ENCODE results near the gene CDHR5.

CDHR5 gene

DNA sequence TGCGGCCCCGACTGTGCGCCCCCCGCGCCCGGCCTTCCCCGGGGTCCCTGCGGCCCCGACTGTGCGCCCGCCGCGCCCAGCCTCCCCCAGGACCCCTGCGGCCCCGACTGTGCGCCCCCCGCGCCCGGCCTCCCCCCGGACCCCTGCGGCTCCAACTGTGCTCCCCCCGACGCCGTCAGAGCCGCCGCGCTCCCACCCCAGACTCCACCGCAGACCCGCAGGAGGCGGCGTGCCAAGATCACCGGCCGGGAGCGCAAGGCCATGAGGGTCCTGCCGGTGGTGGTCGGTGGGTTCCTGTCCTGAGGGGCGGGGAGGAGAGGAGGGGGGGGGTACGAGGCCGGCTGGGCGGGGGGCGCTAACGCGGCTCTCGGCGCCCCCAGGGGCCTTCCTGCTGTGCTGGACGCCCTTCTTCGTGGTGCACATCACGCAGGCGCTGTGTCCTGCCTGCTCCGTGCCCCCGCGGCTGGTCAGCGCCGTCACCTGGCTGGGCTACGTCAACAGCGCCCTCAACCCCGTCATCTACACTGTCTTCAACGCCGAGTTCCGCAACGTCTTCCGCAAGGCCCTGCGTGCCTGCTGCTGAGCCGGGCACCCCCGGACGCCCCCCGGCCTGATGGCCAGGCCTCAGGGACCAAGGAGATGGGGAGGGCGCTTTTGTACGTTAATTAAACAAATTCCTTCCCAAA is 15.4 kb upstream of the CDHR5 start:
- Histone ChIP-seq H3K27ac (ENCODE audit: low read depth, low read length) (no peak overlapping the region), H3K4me3 (ENCODE audit: low read length) (no peak overlapping the region), H3K4me1 (ENCODE audit: control insufficient read depth, insufficient read depth, low read length) (peaks cover 2% of the 10 kb centered on the region), H3K36me3 (ENCODE audit: control insufficient read depth, insufficient read depth, low read length) (no peaks in the 10 kb centered on the region), H3K27me3 (ENCODE audit: control insufficient read depth, insufficient read depth, low read length) (peaks cover 21% of the 10 kb centered on the region), H3K9ac (ENCODE audit: low read length) (no peak overlapping the region)

DNA sequence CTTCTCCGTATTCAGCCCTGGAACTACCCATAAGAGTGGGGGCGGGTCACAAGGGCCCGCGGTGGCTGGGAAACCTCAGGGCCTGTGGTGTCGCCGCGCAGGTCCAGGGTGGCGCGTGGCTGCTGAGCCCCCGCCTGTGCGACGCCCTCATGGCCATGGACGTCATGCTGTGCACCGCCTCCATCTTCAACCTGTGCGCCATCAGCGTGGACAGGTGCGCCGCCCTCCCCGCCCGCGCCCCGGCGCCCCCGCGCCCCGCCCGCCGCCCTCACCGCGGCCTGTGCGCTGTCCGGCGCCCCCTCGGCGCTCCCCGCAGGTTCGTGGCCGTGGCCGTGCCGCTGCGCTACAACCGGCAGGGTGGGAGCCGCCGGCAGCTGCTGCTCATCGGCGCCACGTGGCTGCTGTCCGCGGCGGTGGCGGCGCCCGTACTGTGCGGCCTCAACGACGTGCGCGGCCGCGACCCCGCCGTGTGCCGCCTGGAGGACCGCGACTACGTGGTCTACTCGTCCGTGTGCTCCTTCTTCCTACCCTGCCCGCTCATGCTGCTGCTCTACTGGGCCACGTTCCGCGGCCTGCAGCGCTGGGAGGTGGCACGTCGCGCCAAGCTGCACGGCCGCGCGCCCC is 14.7 kb upstream of the CDHR5 start:
- Histone ChIP-seq H3K9ac (ENCODE audit: low read length) (no peak overlapping the region), H3K36me3 (ENCODE audit: control insufficient read depth, insufficient read depth, low read length) (no peaks in the 10 kb centered on the region), H3K27ac (ENCODE audit: low read depth, low read length) (no peak overlapping the region), H3K4me1 (ENCODE audit: control insufficient read depth, insufficient read depth, low read length) (peaks cover 2% of the 10 kb centered on the region), H3K4me3 (ENCODE audit: low read length) (no peak overlapping the region), H3K27me3 (ENCODE audit: control insufficient read depth, insufficient read depth, low read length) (peaks cover 21% of the 10 kb centered on the region)

DNA sequence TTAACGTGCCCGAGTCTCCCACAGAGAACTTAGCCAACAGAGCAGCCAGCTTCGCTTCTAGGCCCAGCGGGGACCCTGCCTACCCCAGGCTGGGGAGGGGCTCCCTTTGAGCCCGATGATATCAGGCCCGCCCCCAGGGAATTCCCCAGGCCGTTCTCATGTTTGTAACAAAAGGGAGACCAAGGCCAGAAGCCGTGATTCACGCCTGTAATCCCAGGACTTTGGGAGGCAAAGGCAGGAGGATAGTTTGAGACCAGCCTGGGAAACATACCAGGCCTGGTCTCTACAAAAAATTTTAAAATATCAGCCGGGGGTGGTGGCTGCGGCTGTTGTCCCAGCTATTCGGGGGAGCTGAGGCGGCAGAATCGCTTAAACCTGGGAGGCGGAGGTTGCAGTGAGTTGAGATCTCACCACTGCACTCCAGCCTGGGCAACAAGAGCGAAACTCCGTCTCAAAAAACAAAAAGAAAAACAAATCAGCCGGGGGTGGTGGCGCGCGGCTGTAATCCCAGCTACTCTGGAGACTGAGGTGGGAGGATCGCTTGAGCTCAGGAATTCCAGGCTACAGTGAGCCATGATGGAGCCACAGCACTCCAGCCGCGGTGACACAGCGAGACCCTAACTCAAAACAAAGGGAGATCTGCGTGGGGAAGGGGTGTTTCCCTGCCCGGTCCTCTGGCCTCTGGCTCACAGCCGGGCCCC is 14.0 kb upstream of the CDHR5 start:
- Histone ChIP-seq H3K36me3 (ENCODE audit: control insufficient read depth, insufficient read depth, low read length) (no peaks in the 10 kb centered on the region), H3K27me3 (ENCODE audit: control insufficient read depth, insufficient read depth, low read length) (peaks cover 21% of the 10 kb centered on the region), H3K4me1 (ENCODE audit: control insufficient read depth, insufficient read depth, low read length) (peaks cover 2% of the 10 kb centered on the region), H3K27ac (ENCODE audit: low read depth, low read length) (no peak overlapping the region), H3K9ac (ENCODE audit: low read length) (no peak overlapping the region), H3K4me3 (ENCODE audit: low read length) (no peak overlapping the region)

DNA sequence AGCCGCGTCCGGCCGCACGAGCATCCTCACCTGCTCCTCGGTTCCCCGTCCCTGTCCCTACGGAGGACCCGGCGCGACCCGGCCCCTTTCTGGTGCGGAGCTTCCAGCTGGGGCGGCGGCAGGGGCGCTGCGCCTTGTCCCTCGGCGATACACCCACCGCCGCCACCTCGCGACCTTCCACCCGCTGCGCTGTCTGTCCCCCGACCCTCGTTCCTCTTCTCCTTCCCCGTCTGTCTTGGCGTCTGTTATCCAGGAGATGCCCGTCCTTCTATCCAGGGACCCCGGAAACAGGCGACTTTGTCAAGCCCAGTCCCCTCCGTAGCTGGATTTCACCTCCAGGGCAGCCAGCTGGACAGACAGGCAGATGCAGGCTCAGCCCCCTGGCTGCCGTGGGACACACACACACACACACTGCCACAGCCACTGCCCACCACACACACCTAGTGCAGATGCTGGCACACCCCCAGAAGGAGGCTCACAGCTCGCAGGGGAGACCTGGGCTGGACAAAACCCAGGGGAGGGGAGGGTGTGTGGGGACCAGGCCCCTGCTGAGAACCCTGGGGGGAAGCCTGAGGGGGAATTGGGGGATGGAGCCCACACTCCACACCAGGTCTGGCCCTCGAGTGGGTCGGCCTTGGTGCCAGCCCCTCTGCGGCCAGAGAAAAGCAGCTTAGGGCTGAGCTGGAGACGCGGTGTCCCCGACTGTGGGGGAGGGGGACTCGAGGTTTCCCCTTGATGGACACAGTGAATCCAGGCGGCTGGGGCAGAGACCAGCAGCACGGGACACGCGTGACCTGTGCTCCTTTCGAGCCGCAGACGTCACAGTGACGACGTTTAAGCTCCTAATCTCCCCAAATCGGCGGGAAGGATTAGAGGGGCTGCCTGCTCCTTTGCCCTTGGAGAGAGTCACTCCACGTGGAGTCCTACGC is 13.1 kb upstream of the CDHR5 start:
- H3K27ac ChIP-seq (ENCODE audit: low read depth, low read length), result no peak overlapping the region
- peaks cover 21% of the 10 kb centered on the region for H3K27me3 ChIP-seq (ENCODE audit: control insufficient read depth, insufficient read depth, low read length)

DNA sequence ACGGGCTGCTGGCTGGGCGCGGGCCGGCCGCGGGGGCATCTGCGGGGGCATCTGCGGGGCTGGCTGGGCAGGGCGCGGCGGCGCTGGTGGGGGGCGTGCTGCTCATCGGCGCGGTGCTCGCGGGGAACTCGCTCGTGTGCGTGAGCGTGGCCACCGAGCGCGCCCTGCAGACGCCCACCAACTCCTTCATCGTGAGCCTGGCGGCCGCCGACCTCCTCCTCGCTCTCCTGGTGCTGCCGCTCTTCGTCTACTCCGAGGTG is 12.5 kb upstream of the CDHR5 start:
- H3K9ac ChIP-seq (ENCODE audit: low read length), result no peak overlapping the region
- no peaks in the 10 kb centered on the region for H3K36me3 ChIP-seq (ENCODE audit: control insufficient read depth, insufficient read depth, low read length)
- peaks cover 2% of the 10 kb centered on the region for H3K4me1 ChIP-seq (ENCODE audit: control insufficient read depth, insufficient read depth, low read length)
- H3K4me3 ChIP-seq (ENCODE audit: low read length), result no peak overlapping the region
- peaks cover 21% of the 10 kb centered on the region for H3K27me3 ChIP-seq (ENCODE audit: control insufficient read depth, insufficient read depth, low read length)
- no peak overlapping the region for H3K27ac ChIP-seq (ENCODE audit: low read depth, low read length)

More for the DNA sequence above, 13.1 kb upstream of the CDHR5 start:
- no peak overlapping the region for H3K4me3 ChIP-seq (ENCODE audit: low read length)
- peaks cover 2% of the 10 kb centered on the region for H3K4me1 ChIP-seq (ENCODE audit: control insufficient read depth, insufficient read depth, low read length)
- no peak overlapping the region for H3K9ac ChIP-seq (ENCODE audit: low read length)
- no peaks in the 10 kb centered on the region for H3K36me3 ChIP-seq (ENCODE audit: control insufficient read depth, insufficient read depth, low read length)

DNA sequence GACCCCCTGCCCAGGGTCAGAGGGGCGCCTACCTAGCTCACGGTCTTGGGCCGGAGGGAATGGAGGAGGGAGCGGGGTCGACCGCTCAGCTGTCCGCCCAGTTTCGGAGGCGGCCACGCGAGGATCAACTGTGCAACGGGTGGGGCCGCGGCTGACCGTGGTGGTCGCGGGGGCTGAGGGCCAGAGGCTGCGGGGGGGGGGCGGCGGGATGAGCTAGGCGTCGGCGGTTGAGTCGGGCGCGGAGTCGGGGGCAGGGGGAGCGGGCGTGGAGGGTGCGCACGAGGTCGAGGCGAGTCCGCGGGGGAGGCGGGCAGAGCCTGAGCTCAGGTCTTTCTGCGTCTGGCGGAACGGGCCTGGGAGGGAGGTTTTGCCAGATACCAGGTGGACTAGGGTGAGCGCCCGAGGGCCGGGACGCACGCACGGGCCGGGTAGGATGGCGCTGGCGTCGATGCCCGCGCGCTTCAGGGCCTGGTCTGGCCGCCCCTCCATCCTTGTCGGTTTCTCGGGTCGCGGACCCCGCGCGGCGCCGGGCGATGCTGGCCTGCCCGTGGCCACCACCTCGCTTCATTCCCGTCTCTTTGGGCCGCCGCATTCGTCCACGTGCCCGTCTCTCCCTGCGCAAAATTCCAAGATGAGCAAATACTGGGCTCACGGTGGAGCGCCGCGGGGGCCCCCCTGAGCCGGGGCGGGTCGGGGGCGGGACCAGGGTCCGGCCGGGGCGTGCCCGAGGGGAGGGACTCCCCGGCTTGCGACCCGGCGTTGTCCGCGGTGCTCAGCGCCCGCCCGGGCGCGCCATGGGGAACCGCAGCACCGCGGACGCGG is 12.0 kb upstream of the CDHR5 start, which contains the start of gene DRD4:
TSS of gene DRD4 (plus strand) at position 759 of the 822 bp plus-strand sequence. CDS start at position 795, 36 bp downstream.
- no peaks in the 10 kb centered on the region for H3K36me3 ChIP-seq (ENCODE audit: control insufficient read depth, insufficient read depth, low read length)
- H3K27me3 ChIP-seq (ENCODE audit: control insufficient read depth, insufficient read depth, low read length), result peaks cover 21% of the 10 kb centered on the region
- peaks cover 2% of the 10 kb centered on the region for H3K4me1 ChIP-seq (ENCODE audit: control insufficient read depth, insufficient read depth, low read length)
- H3K4me3 ChIP-seq (ENCODE audit: low read length), result no peak within 1 kb of the TSS
- H3K27ac ChIP-seq (ENCODE audit: low read depth, low read length), result no peak within 1 kb of the TSS
- no peak within 1 kb of the TSS for H3K9ac ChIP-seq (ENCODE audit: low read length)

DNA sequence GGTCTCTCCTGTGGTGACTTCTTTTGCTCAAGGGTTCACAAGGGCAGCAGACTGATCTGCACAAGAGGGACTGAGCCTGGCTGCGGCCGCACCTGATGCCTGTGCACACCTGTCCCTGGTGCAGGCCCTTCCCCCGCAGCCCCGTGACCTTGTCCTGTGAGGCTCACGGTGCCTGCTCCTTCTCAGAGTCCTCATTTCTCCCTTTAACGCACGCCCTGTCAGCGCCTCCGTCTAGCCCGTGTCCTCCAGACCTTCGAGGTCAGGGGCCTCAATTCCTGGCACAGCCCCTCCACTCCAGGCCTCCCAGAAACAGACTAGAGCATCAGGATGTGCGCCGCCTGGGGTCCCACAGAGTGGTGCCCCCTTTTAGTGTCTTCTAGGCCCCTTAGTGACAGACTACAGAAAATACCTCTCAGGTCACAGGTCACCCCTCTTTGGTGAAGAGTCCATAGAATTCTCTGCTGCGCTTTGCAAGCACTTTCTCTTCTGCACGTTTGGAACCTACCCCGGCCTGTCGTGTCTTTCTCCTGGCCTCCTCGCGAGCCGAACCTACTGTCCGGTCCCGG is 11.3 kb upstream of the CDHR5 start:
- no peak overlapping the region for H3K9ac ChIP-seq (ENCODE audit: low read length)
- H3K4me3 ChIP-seq (ENCODE audit: low read length), result no peak overlapping the region
- H3K27me3 ChIP-seq (ENCODE audit: control insufficient read depth, insufficient read depth, low read length), result peaks cover 21% of the 10 kb centered on the region
- H3K36me3 ChIP-seq (ENCODE audit: control insufficient read depth, insufficient read depth, low read length), result no peaks in the 10 kb centered on the region
- H3K27ac ChIP-seq (ENCODE audit: low read depth, low read length), result no peak overlapping the region
- peaks cover 2% of the 10 kb centered on the region for H3K4me1 ChIP-seq (ENCODE audit: control insufficient read depth, insufficient read depth, low read length)

DNA sequence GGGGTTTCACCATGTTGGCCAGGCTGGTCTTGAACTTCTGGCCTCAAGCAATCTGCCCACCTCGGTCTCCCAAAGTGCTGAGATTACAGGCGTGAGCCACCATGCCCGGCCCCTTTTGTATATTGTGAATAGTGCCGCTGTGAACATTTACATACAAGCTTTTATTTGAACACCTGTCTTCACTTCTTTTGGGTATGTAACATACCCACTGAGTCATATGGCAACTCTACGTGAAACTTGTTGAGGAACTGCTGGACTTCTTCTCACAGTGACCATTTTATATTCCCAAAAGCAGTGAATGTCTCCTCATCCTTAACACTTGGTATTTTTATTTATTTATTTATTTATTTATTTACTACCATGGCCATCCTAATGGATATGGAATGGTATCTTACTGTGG is 6.1 kb upstream of the CDHR5 start:
- H3K27ac ChIP-seq (ENCODE audit: low read depth, low read length), result no peak overlapping the region
- no peak overlapping the region for H3K9ac ChIP-seq (ENCODE audit: low read length)
- H3K27me3 ChIP-seq (ENCODE audit: control insufficient read depth, insufficient read depth, low read length), result no peaks in the 10 kb centered on the region
- no peaks in the 10 kb centered on the region for H3K36me3 ChIP-seq (ENCODE audit: control insufficient read depth, insufficient read depth, low read length)
- H3K4me3 ChIP-seq (ENCODE audit: low read length), result no peak overlapping the region
- H3K4me1 ChIP-seq (ENCODE audit: control insufficient read depth, insufficient read depth, low read length), result no peaks in the 10 kb centered on the region

DNA sequence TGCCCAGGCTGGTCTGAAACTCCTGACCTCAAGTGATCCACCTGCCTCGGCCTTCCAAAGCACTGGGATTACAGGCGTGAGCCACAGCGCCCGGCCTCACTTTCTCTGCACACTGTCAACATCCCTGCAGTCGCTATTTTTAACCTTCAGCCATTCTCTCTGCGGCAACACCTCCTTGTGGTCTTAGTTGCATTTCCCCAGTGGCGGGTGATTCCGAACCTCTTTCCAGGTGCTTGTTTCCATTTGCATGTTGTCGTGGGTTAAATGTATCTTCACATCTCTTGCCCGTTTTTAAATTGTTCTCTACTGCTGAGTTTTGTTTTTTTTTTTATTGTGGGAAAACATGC is 4.5 kb upstream of the CDHR5 start:
- Histone ChIP-seq H3K27me3 (ENCODE audit: control insufficient read depth, insufficient read depth, low read length) (no peaks in the 10 kb centered on the region), H3K4me1 (ENCODE audit: control insufficient read depth, insufficient read depth, low read length) (no peaks in the 10 kb centered on the region), H3K27ac (ENCODE audit: low read depth, low read length) (no peak overlapping the region), H3K9ac (ENCODE audit: low read length) (no peak overlapping the region), H3K36me3 (ENCODE audit: control insufficient read depth, insufficient read depth, low read length) (no peaks in the 10 kb centered on the region), H3K4me3 (ENCODE audit: low read length) (no peak overlapping the region)

DNA sequence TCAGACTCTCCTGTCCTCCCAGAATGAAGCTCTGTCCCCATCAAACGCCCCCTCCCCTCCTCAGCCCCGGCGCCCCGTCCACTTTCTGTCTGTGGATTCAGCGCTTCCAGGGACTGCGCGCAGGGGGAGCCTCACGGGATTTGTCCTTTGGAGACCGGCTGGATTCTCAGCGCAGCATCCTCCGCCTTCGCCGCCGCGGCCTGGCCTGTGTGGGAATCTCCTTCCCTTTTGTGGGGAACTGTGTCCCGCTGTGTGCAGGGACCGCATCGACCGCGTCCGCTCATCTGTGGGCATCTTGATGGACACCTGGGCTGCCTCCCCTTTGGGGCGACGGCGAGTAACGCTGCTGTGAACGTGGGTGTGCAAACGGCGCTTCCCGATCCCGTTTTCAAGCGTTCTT is 3.3 kb upstream of the CDHR5 start:
- no peaks in the 10 kb centered on the region for H3K4me1 ChIP-seq (ENCODE audit: control insufficient read depth, insufficient read depth, low read length)
- no peak overlapping the region for H3K4me3 ChIP-seq (ENCODE audit: low read length)
- H3K9ac ChIP-seq (ENCODE audit: low read length), result no peak overlapping the region
- H3K27ac ChIP-seq (ENCODE audit: low read depth, low read length), result no peak overlapping the region
- H3K27me3 ChIP-seq (ENCODE audit: control insufficient read depth, insufficient read depth, low read length), result no peaks in the 10 kb centered on the region
- no peaks in the 10 kb centered on the region for H3K36me3 ChIP-seq (ENCODE audit: control insufficient read depth, insufficient read depth, low read length)

DNA sequence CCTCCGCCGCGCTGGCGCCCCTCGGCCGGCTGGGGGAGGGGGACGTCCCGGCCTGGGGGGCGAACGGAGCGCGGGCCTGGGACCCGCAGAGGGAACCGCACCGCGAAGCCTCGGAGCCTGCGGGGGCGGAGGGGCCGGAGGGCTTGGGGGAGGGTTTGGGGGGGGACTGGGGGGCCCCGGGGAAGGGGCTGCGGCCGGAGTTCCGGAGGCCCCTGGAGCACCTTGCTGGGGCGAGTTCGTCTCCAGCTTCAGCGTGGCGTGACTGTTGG is 2.5 kb upstream of the CDHR5 start:
- Histone ChIP-seq H3K27me3 (ENCODE audit: control insufficient read depth, insufficient read depth, low read length) (no peaks in the 10 kb centered on the region), H3K4me1 (ENCODE audit: control insufficient read depth, insufficient read depth, low read length) (no peaks in the 10 kb centered on the region), H3K9ac (ENCODE audit: low read length) (no peak overlapping the region), H3K36me3 (ENCODE audit: control insufficient read depth, insufficient read depth, low read length) (no peaks in the 10 kb centered on the region), H3K4me3 (ENCODE audit: low read length) (no peak overlapping the region), H3K27ac (ENCODE audit: low read depth, low read length) (no peak overlapping the region)

Data from rectal smooth muscle tissue (tissue), 1 donor.